C1 segment of cervical spinal cord (tissue), 14 donors: ENCODE data around the gene GSK3B.

Experiments used
- DNase-seq, 14 donors: peaks; one replicate each; lab custom pipeline; 2025; lab: John Stamatoyannopoulos, UW

Gene GSK3B

GRCh38 chr3:119781330-119782198 is 312.7 kb downstream of the GSK3B start, which contains the start of gene NR1I2:
Gene NR1I2 (plus strand): TSS chr3:119782101.
- no peak for DNase-seq

- DNase-seq: no peak
Measured at GRCh38 chr3:119779731-119780383, 314.4 kb downstream of the GSK3B start.

- DNase-seq: no peak
Measured at GRCh38 chr3:119778811-119779210, 315.4 kb downstream of the GSK3B start.

GRCh38 chr3:119778176-119778575 is 316.1 kb downstream of the GSK3B start:
- DNase-seq: no peak

GRCh38 chr3:119776304-119776703 is 317.9 kb downstream of the GSK3B start:
- DNase-seq: no peak

GRCh38 chr3:119774444-119774843 is 319.8 kb downstream of the GSK3B start:
- DNase-seq: no peak
